GM13976 (cell line): ENCODE measurements around the gene LRRC74B.
"Not testable (repeated sequence)": the region's sequence is repeated elsewhere in the genome, so short reads cannot be mapped to it uniquely, and the experiment has no call there.

Experiments used
- DNase-seq: peaks from one replicate; pipeline ENCODE4 v3.0.0; 2012; ENCODE audit warnings: low spot score
- in situ Hi-C: fragments of 300-500 bp; cut with MboI; formaldehyde crosslinking; loops from one replicate; pipeline ENCODE4 v1.12.0; 2022; ENCODE audit warnings: low sequenced_read_pairs, mixed read lengths, inconsistent platforms; ENCODE audit not compliant: unreplicated experiment
- TF ChIP-seq, protein P1 (sequence below): IDR thresholded peaks from 2 replicates; pipeline ENCODE4 v1.5.1; 2012; ENCODE audit warnings: borderline replicate concordance, mild to moderate bottlenecking; ENCODE audit not compliant: insufficient read depth; ENCODE audit errors: extremely low read depth, missing control alignments, control extremely low read depth

The LRRC74B gene

DNA sequence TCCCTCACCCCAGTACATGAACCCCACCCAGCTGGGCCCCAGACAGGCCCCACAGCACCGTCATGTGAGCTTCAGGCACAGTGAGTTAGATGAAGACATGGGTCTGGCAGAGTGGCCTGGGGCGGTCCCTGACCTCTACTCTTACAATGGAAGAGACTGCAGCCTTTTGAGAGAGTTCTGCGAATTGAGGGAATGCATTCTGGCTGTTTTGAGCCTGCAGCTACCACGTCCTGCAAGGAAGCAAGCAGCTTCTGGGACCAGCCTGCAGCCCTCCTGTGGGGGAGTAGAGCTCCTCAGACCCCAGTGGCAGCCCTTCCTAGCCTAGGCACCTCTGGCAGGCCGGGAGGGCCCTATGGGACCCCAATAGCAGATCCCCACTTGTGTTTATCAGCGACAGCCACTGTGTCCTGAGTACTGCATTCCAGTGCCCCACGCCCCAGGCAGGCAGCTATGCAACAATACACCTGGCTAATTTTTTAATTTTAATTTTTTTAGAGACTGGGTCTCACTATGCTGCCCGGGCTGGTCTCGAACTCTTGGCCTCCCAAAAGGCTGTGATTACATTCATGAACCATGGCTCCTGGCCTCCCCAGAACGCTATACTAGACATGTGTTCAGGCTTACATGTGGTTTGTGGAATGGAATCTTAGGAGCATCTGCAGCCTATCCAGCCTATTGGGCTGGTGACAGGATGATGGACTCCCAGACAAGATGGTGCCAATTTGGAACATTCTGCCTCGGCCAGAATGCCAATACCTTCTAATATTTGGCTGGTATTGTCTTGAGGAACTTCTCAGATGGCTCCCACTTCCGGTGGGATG is 12.7 kb upstream of the LRRC74B start:
- DNase-seq: no peak
- TF ChIP-seq, protein P1, sequence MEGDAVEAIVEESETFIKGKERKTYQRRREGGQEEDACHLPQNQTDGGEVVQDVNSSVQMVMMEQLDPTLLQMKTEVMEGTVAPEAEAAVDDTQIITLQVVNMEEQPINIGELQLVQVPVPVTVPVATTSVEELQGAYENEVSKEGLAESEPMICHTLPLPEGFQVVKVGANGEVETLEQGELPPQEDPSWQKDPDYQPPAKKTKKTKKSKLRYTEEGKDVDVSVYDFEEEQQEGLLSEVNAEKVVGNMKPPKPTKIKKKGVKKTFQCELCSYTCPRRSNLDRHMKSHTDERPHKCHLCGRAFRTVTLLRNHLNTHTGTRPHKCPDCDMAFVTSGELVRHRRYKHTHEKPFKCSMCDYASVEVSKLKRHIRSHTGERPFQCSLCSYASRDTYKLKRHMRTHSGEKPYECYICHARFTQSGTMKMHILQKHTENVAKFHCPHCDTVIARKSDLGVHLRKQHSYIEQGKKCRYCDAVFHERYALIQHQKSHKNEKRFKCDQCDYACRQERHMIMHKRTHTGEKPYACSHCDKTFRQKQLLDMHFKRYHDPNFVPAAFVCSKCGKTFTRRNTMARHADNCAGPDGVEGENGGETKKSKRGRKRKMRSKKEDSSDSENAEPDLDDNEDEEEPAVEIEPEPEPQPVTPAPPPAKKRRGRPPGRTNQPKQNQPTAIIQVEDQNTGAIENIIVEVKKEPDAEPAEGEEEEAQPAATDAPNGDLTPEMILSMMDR: no peak
- in situ Hi-C loops: no loop called here

DNA sequence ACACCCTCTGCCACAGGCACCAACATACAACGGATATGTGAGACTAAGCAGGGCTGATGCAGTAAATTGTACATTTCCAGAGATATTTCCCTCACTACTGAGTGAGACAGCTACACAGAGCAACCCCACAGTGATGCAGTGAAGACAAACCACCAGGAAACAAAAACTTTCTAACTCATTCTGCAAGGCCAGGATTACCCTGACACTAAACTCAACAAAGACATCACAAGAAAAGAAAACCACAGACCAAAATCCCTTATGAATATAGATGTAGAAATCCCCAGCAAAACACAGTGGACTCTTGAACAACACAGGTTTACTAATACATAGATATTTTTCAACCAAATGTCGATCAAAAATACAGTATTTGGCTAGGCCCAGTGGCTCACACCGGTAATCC is 11.9 kb upstream of the LRRC74B start:
- no peak for DNase-seq
- TF ChIP-seq, protein P1: no peak
- in situ Hi-C loops: no loop called here

DNA sequence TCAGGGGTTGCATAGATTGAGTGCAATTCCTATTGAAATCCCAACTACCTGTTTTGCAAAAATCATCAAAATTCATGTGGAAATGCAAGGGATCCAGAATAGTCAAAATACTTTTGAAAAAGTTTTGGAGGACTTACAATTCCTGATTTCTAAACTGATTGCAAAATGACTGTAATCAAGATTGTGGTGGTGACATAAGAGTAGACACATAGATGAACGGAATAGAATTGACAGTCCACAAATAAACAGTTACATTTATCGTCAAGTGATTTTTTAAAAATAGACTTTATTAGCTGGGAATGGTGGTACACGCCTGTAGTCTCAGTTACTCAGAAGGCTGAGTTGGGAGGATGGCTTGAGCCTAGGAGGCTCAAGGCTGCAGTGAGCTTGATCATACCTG is 10.8 kb upstream of the LRRC74B start:
- no peak for DNase-seq
- TF ChIP-seq, protein P1: no peak
- in situ Hi-C loops: loop anchor here (5.0 kb wide), 1 partner anchor 52 kb away; no protein-coding TSS in a partner anchor

DNA sequence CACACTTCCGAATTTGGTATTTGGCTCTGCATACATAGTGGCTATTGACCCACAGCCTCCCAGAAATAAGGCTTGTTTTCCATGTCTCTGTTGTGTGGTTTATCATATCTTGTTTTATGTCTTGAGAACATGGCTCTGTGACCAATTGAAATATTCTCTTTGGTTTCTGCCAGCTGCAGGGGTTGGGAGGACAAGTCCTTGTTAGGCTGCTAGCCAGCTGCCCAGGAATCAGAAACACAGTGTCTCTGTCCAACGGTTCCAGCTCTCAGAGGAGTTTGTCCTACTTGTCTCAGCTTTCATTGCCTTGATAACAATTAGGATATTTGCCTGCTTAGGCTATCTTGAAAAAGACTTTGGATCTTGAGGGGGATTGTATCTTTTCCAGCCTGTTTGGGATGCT is 7.3 kb upstream of the LRRC74B start:
- TF ChIP-seq, protein P1: no peak
- in situ Hi-C loops: loop anchor here (5.0 kb wide), 1 partner anchor 49 kb away; no protein-coding TSS in a partner anchor

DNA sequence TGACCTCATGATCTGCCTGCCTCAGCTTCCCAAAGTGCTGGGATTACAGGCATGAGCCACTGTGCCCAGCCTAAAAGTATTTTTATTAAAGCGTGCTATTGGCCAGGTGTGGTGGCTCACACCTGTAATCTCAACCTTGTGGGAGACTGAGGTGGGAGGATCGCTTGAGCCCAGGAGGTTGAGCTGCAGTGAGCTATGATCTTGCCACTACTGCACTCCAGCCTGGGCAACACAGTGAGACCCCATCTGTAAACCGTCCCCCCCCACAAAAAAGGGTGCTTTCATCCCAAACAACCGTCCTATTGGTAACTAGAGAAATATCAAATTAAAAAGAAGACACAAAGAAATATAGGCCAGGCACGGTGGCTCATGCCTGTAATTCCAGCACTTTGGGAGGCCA is 6.6 kb upstream of the LRRC74B start:
- not testable (repeated sequence) for DNase-seq
- in situ Hi-C loops: loop anchor here (5.0 kb wide), 1 partner anchor 48 kb away; no protein-coding TSS in a partner anchor

More for the DNA sequence above, 7.3 kb upstream of the LRRC74B start:
- DNase-seq: no peak

DNA sequence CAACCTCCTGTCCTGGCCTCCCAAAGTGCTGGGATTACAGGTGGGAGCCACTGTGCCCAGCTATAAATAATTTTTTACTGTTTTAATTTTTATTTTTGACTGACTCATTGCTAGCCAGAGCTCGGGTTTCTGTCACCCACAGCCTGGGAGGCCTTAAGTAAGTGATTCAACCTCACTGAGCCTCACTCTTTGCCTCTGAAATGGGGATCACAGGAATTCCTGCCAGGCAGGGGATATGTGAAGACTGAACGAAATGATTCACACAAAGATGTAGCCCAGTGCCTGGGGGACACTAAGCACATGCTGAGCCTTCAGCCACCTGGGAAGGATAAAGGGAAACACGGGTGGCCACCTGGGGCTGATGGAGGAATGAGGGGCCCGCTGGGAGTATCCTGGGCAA is 3.8 kb upstream of the LRRC74B start:
- TF ChIP-seq, protein P1: no peak
- in situ Hi-C loops: no loop called here
- no peak for DNase-seq
